GM21619 (cell line): ENCODE results near the gene SNAPC3.
"Not testable (repeated sequence)": the region's sequence is repeated elsewhere in the genome, so short reads cannot be mapped to it uniquely, and the experiment has no call there.

ENCODE experiments used
- ATAC-seq: cut with Tn5 transposase; IDR thresholded peaks from one replicate; pipeline ENCODE4 v1.9.1; 2021; ENCODE audit not compliant: unreplicated experiment

SNAPC3 gene

DNA sequence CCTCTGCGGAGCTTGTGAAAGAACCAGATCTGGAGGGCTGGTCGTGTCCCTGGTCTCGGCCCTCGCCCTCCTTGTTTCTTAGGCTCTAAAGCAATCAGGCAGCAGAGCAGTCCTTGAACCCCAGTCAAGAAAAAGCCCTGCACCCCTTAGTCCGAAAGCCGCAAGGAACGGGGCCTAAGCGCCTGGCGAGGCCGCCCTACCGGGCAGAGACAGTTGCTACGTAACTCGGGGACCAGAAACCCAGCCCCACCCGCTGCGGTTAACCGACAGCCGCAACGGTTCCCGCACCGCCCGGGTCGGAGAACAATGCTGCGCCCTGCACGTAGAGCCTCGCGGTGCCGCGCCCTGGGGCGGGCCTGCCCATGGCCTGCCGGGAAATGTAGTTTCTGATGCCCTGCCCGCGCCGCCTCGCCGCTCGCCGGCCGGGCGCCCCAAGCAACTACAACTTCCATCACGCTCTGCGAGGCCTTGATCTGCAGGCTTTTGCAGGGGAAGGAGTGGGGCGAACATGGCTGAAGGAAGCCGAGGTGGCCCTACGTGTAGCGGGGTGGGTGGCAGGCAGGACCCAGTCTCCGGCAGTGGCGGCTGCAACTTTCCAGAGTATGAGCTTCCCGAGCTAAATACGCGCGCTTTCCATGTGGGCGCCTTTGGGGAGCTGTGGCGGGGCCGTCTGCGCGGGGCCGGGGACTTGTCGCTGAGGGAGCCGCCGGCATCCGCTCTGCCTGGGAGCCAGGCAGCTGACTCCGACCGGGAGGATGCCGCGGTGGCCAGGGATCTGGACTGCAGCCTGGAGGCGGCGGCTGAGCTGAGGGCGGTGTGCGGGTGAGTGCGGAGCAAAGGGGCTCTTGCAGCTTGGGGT, at the start of gene SNAPC3:
Gene SNAPC3, plus strand, starts transcription at position 505 of the 859 bp plus-strand sequence. Its CDS starts 4 bp downstream, at position 509.
- peak; percentile 96 for ATAC-seq

- ATAC-seq = no peak
Observed at GRCh38 chr9:15373881-15374280, 48.8 kb upstream of the SNAPC3 start.

DNA sequence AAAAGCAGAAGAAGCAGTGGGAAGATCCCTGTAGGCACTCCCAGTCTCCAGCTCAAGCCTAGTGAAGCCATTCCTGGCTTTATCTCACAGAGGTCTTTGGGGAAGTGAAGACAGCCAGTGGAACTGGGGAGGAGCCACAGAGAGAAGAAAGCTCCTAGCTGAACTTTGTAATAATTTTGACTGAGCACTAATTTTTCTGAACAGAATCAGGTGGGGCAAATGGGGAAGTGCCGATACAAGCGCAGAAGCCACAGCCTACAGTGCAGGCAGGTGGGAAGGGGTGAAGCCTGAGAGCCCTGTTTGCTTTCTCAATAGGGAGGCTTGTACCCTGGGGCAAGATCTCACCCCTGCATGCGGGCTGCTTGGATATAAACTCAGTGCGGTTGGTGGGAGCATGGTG, 48.4 kb upstream of the SNAPC3 start:
- ATAC-seq = no peak

DNA sequence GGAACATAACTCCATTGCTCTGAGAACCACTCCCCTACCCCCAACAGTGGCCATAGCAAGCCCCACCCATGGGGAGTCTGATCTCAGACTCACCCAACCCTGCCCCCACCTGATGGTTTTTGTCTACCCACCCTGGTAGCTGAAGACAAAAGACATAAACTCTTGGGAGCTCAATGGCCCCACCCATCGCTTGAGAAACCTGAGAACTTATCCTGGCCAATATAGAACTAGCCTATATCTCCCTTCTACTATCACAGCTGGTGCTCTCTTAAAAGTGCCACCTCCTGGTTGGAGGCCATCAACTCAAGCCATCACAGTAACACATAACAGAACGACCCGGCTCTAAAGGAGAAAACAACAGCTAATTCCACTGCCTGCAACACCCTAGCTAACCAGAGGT, 47.9 kb upstream of the SNAPC3 start:
- no peak for ATAC-seq

- ATAC-seq = no peak
Observed at GRCh38 chr9:15377625-15378540, 44.8 kb upstream of the SNAPC3 start.

DNA sequence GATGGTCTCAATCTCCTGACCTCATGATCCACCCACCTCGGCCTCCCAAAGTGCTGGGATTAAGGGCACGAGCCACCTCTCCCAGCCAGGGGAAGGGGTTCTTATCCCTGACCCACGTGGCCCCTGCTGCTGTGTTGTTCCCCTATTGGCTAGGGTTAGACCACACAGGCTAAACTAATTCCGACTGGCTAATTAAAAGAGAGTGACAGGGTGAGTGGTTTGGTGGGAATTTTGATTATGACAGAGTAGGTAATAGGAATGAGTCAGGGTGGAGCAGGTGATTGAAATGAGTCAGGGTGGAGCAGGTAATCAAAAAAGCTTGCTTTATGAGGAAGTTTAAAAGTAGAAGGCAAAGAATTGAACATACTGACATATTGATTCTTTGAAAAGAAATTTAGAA, 43.4 kb upstream of the SNAPC3 start:
- ATAC-seq = not testable (repeated sequence)

DNA sequence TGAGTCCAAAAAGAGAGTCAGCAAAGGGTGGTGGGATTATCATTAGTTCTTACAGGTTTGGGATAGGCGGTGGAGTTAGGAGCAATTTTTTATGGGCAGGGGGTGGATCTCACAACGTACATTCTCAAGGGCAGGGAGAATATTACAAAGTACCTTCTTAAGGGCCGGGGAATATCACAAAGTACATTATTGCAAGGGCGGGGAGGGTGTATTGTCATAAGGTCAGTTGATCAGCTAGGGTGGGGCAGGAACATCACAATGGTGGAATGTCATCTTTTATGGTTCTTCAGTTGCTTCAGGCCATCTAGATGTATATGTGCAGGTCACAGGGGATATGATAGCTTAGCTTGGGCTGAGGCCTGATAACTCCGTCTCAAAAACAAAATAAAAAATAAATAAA, 42.8 kb upstream of the SNAPC3 start:
- not testable (repeated sequence) for ATAC-seq

- ATAC-seq = no peak
Observed at GRCh38 chr9:15381491-15381890, 41.2 kb upstream of the SNAPC3 start.

DNA sequence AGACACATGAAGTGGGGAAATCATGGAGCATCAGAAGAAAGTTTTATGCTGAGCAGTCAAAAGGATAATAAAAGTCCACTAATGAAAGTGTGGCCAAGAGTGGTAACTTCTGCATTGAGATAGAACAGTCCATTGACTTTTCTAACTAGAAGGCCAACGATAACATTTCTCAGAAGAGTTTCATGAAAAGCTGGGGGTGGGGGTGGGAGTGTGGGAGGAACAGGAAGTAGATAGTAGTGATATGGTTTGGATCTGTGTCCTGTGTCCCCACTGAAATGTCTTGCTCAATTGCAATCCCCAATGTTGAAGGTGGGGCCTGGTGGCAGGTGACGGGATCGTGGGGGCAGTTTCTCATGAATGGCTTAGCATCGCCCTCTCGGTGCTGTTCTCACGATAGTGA, 36.2 kb upstream of the SNAPC3 start:
- ATAC-seq = no peak

- ATAC-seq = no peak
Observed at GRCh38 chr9:15389173-15389572, 33.5 kb upstream of the SNAPC3 start.

DNA sequence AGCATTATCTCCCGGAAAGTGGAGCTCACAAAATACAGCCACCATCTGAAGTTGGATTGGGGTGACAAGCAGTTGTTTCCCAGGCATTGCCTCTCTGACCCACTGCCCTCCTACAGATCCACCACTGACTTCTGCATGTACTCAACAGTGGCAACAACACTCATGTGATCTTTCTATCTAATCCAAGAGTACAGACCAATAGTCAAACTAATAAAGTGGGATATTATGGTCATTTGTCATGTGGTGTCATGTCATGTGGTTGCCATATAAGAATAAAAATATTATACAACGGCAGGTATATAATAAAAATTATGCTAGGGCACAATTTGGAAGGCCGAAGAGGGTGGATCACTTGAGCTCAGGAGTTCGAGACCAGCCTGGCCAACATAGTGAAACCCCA, 33.0 kb upstream of the SNAPC3 start:
- no peak for ATAC-seq

DNA sequence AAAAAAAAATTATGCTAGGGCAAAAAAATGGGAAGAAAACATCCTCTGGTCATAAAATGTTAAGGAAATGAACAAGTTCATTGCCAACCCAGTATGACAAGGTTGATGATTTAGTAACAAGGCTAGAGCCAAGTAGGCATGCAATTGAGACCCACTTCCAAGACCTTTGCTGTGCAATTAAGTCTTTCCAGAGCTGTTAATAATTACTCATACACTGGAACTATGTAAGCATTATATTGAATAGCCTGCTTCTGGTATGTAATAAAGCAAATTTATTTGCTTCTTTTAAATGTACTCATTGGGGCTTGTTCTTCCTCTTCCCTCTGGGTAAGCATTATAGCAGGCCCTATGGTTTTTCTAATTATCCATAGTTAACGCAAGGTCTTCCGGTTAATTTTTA, 32.5 kb upstream of the SNAPC3 start:
- no peak for ATAC-seq

GRCh38 chr9:15392363-15392762, 30.3 kb upstream of the SNAPC3 start:
- ATAC-seq = no peak

DNA sequence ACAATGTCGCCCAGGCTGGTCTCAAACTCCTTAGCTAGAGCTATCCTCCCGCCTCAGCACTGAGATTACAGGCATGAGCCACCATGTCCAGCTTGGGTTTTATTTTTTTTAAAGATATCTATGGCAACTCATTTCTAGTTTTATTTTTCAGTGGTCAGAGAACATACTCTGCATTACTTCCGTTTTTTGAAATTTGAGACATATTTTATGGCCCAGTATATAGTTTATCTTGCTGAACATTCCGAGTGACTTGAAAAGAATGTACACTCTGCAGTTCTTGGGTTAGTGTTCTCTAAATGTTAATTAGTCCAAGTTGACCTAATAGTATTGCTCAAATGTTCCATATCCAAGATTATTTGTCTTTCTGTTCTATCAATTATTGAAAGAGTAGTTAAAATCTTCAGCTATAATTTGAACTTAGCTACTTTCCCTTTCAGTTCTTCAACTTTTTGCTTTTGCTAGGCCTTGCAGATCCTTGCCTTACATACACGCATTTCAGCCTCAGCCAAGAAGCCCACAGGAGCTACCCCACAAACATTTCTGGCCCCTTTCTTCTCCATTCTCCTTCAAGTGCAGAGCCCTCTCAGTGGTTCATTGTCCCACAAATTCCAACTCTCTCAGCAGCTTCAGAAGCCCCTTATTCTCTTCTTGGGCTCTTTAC, 22.3 kb upstream of the SNAPC3 start:
- ATAC-seq = no peak

GRCh38 chr9:15401266-15401665, 21.4 kb upstream of the SNAPC3 start:
- ATAC-seq = no peak

DNA sequence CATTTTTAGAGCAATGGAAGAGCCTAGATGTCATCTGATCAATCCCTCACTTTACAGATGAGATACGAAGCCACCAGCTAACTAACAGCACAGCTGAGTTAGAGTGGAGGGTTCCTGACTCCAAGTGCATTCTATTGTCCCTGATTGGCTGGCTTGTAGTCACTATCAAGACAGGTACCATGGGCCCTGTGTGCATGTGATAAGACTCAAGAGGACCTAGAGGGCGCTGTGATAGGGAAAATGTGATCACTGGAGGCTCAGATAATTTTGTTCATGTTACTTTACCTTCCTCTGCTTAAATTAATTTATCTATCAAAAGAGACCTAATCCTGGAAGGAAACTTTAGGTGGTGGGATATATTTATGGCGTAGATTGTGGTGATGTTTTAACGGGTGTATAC, 19.5 kb upstream of the SNAPC3 start:
- ATAC-seq = no peak

DNA sequence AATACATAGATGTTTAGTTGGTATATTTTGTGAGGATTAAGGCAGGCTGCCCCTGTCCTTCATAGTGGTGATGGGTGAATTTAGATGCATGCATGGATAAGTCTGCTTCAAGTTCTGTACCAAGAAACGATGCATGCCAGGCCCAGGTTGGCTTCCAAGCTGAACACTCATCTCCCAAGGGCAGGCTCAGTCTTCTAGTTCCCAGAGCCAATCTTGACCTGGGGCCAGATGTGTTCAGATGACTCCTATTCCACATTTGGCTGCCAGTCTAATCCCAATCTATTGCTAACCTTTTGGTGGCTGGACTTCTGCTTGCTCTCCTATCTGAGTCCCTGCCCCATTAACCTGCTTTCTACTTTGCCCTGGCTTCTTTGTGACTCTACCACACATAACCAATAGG, 18.5 kb upstream of the SNAPC3 start:
- no peak for ATAC-seq

GRCh38 chr9:15416880-15417279, 5.8 kb upstream of the SNAPC3 start:
- ATAC-seq = peak; percentile 58

DNA sequence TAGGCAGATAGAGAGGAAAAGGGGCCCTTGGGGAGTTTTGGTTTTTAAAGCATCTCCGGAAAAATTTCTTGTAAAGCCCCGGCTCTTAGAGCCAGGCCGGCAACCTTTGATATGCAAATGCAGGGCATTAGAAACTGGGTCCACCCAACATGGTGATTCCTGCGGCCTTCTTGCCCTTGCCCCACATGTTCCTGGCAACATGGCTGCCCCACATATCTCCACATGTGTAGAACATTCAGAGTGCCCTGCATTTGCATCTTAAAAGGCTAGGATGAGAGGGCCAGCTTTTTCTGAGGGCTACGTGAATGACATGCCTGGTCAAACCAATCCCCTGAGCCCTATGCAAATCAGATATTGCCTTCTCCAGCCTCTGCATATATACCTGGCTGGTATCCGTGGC, 5.0 kb upstream of the SNAPC3 start:
- no peak for ATAC-seq

DNA sequence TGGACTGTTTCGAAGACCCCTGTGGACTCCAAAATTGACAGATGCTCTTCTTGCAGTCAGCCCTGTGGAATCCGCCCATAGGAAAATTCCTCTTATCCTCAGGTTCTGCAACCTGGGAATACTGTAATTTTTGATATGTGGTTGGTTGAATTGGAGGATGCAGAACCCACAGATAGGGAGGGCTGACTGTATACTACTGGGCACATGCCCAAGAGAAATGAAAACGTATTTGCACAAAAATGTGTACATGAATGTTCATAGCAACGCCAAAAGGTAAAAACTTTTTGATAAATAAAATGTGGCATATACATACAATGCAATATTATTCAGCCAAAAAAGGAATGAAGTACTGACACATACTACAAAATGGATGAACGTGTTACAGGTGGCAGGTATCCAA, 1.9 kb upstream of the SNAPC3 start:
- no peak for ATAC-seq

- ATAC-seq = no peak
Observed at GRCh38 chr9:15421532-15421931, 1.1 kb upstream of the SNAPC3 start.
